GM21576 (cell line): ENCODE data around the gene ITPA.
"Not testable (repeated sequence)": the region's sequence is repeated elsewhere in the genome, so short reads cannot be mapped to it uniquely, and the experiment has no call there.

Experiments
- ATAC-seq: cut with Tn5 transposase; IDR thresholded peaks from one replicate; pipeline ENCODE4 v1.9.1; 2021; ENCODE audit warnings: mild to moderate bottlenecking, moderate library complexity; ENCODE audit not compliant: unreplicated experiment

The ITPA gene

DNA sequence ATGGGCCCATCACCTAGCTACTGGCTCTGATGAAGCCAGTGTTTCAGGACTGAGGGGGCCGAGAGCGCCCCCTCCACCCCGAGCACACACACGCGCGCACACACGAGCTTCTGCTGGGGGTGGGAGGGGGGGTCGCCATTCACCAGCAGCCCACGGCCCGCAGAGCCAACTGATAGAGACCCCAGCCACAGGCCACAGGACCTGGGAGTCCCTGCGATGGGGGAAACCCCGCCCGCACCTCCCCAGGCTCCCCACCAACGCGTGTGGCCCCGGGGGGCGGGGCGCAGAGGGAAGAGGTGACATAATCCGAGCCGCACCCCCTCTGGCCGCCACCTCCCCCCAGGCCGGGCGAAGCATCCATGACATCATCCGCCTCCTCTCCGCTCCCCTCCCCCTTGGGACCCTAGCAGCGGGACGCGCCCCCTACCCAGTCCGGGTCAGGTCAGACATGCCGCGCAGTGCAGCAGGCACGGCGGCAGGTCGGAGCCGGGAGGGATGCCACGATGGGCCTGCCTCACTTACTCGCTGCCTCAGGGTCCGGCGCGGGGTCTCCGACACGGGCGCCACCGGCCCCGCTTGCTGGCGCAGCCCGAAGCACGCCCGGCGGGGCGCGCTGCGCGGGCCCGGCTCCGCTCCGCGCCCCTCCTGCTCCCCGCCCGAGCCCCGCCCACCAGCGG lies 36.2 kb upstream of the ITPA start, which contains the start of gene LZTS3:
TSS of gene LZTS3 (minus strand) at position 617 of the 677 bp plus-strand sequence. CDS start 6,386 bp downstream, outside the sequence.
- peak; percentile 49 for ATAC-seq

DNA sequence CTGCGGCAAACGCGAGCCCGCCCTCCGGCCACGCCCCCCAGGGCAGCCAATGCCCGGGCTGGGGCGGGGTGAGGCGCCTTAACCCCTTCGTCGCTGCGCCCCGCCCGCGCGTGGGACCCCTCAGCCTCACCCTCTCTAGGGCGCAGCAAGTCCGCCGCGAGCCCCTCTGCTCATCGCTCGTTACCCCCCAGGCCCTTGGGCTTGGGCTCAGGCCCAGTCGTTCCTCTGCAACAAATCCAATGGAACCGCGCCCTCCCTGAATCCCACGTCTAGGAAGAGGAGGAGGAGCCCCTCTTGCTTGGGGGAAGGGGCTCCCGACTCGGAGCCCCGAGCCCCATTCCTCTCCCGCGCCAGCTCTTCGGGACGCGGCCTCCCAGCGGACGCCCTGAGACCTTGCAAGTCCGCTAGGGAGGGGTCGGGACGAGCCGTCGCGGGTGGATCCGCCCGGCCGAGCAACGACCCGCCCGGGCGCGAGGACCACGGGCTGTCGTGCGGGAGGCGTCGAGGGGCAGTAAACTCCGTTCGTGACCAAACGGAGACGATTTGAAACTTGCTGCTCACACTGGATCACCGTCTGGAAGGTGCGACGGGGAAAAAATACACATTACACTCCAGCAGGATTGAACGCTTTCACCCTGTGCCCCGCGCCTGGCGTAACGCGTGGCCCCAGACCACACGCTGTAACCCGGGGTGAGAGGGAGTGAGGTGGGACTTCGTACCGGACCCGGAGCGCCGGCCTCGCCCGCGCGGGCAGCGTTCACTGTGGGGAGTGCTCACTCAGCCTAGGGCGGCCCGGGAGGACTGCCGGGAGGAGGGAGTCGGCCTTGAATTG lies 35.5 kb upstream of the ITPA start:
- peak; percentile 81 for ATAC-seq

DNA sequence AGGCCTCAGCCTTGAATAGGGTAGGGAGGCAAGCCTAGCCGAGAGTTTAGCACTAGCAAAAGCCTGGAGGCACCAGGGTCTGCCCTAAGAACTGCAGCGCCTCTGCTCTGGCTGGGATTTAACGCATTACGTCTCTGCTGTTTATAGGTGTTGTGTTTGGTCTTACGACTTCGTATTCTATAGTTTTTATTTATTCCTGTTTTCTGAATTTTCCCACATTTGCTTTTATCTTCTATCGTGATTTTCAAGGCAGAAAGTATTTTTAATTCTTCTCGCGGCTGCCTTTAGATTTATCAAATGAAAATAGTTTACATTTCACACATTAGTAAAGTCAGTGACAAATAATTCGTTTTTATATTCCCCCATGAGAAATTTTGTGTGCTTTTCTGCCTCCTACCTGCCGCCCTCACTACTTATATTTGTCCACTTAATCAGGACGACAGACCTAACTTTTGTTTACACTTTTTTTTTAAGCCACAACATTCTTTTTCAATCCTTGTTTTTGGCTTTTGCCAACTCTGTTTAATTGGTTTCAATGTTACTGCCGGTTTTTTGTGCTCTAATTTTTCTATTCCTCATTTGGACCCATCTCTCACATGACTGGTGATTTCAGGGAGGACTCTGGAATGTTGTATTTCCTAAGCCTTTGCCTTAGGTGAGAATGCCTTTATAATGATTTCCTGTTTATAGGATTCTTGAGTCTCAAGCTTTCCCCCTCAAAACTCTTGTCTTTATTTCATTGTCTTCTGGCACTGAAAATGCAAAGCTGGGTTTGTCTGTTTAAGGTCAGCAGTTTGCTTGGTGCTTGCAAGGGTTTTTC lies 34.6 kb upstream of the ITPA start:
- no peak for ATAC-seq

- no peak for ATAC-seq
Observed at GRCh38 chr20:3175270-3175669, 34.0 kb upstream of the ITPA start.

- no peak for ATAC-seq
Observed at GRCh38 chr20:3177746-3178485, 31.4 kb upstream of the ITPA start.

DNA sequence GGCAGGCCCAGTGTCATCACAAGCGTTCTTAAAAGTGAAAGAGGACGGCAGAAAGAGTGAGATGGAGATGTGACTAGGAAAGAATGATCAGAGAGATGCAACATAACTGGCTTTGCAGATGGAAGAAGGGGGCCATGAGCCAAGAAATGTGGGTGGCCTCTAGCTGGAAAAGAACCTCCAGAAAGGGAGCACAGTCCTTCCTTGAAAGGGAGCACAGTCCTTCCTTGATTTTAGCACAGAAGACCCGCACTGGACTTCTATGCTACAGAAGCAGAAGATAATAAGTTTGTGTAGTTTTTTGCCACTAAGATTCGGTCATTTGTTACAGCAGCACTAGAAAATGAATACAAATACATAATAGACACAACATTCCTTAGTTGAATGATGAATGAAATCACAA lies 29.0 kb upstream of the ITPA start:
- no peak for ATAC-seq

DNA sequence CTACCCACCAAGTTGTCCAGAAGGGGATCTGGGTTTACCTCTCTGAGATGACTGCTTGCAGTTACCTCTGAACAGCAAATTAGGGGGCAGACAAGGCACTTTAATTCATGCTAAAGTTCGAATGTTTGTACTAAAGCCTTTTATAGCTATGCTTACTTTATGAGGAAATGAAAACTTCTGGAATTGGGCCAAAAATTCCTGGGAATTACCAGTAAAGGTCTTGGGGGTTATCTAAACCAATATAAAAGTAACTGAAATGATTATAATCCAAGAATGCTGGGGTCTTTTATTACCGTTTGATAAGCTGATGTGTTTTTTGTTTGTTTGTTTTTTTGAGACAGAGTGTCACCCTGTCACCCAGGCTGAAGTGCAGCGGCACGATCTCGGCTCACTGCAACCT lies 28.0 kb upstream of the ITPA start:
- ATAC-seq: no peak

GRCh38 chr20:3182429-3182828 lies 26.9 kb upstream of the ITPA start:
- not testable (repeated sequence) for ATAC-seq

DNA sequence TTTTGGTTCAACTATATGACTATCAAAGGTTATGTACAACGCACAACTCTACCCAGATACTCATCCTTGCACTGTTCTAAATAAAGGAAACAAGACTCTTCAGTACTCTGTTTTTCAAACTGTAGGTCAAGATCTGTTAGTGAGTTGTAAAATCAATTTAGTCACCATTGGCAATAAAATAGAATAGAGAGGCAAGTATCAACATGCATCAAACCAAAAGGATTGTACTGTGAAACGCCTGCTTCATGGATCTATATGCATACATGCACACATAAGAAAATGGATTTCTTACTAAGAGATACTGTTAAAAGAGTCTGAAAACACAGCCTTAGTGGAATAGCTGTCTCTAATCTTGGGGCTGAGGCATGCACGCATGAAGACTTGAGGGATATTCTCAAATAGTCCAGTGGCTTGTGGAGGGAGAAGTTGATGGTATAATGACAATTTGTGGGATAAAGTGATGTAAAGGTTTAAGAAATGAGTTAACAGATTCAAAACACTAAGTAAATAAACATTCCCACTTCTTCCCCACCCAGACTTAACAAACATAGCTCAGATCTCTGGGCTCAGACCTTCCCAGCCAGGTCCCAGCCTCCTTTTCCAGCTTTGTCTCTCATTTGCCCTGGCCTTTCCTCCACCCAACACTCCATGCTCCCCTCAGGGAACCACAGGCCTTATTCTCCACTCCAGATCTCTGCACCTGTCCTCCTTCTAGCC lies 25.2 kb upstream of the ITPA start:
- no peak for ATAC-seq

DNA sequence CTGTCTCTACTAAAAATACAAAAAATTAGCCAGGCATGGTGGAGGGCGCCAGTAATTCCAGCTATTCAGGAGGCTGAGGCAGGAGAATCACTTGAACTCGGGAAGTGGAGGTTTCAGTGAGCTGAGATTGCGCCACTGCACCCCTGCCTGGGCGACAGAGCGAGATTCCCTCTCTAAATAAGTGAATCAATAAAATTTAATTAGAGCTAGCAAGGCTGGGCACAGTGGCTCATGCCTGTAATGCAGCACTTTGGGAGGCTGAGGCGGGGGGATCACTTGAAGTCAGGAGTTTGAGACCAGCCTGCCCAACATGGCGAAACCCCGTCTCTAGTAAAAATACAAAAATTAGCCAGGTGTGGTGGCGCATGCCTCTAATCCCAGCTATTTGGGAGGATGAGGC lies 21.4 kb upstream of the ITPA start:
- ATAC-seq: not testable (repeated sequence)

DNA sequence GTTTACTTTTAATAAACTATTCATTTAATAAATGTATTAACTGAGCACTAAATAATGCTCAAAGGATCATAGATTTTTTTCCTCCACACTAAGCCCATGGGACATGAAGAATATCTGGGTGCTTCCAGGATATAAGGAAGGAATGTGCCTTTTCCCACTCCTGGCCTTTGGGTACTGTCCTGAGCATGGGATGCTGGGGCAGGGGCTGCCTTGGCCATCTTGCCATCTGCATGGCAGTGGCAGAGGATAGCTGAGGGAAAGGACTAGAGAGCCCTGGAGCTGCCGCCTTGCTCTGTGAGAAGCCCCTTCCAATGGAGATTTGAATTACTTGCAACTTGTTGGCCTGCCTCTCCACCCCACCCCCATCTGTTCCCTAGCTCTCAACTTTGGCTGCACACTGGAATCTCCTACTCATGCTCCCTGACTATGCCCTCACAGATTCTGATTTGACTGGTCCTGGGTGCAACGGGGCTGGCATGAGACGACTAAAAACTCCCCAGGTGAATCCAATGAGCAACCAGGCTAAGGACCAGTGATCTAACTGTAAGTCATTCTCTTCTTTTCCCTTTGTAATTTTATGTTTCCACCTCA lies 20.4 kb upstream of the ITPA start:
- no peak for ATAC-seq

- no peak for ATAC-seq
Observed at GRCh38 chr20:3189561-3190131, 19.7 kb upstream of the ITPA start.

- no peak for ATAC-seq
Observed at GRCh38 chr20:3190681-3191111, 18.6 kb upstream of the ITPA start.

- ATAC-seq: no peak
Observed at GRCh38 chr20:3192226-3193015, 16.9 kb upstream of the ITPA start.

GRCh38 chr20:3193806-3194616 lies 15.3 kb upstream of the ITPA start:
- ATAC-seq: no peak

- no peak for ATAC-seq
Observed at GRCh38 chr20:3194617-3195280, 14.5 kb upstream of the ITPA start.

GRCh38 chr20:3195590-3196237 lies 13.6 kb upstream of the ITPA start:
- no peak for ATAC-seq
